ENCODE data around the gene SRGN.

Gene SRGN

GRCh38 chr10:69100136-69100872, 12.4 kb downstream of the SRGN start:
- H2BK5ac ChIP-seq (ENCODE audit: low read depth, low read length, poor library complexity): no peak overlapping the region
- no peaks in the 10 kb centered on the region for H3K79me1 ChIP-seq (ENCODE audit: low read length)
- H4K91ac ChIP-seq (ENCODE audit: low read depth, low read length): no peak overlapping the region
- H2BK120ac ChIP-seq (ENCODE audit: insufficient read depth, low read length, poor library complexity): no peak overlapping the region
- no peak overlapping the region for H3K4me2 ChIP-seq (ENCODE audit: low read length)
- DNase-seq: no peak
- WGBS (ENCODE audit: extremely low coverage, insufficient coverage, insufficient read length): no CpG with 5 or more reads among the region's 7 CpGs
- H4K12ac ChIP-seq (ENCODE audit: low read depth, low read length): no peak overlapping the region
- H3K4ac ChIP-seq (ENCODE audit: low read depth, low read length): no peak overlapping the region
- no peak overlapping the region for H3K4me3 ChIP-seq (ENCODE audit: low read depth, low read length)
- H3K18ac ChIP-seq (ENCODE audit: low read length): no peak overlapping the region
- no peak overlapping the region for H2BK12ac ChIP-seq (ENCODE audit: low read length)
- H3K27ac ChIP-seq (ENCODE audit: low read depth, low read length): no peak overlapping the region
- no peak overlapping the region for H2AK5ac ChIP-seq (ENCODE audit: low read length)
- no peaks in the 10 kb centered on the region for H3K9me3 ChIP-seq (ENCODE audit: insufficient read depth, low read depth, low read length)
- H2AFZ ChIP-seq (ENCODE audit: insufficient read depth, low read length, poor library complexity): no peak overlapping the region
- no peaks in the 10 kb centered on the region for H3K79me2 ChIP-seq (ENCODE audit: control insufficient read depth, insufficient read depth, low read length, poor library complexity)
- no peak overlapping the region for H4K8ac ChIP-seq (ENCODE audit: low read depth, low read length)
- no peak overlapping the region for H3K23ac ChIP-seq (ENCODE audit: low read length)
- H3K14ac ChIP-seq (ENCODE audit: low read length): no peak overlapping the region
- no peaks in the 10 kb centered on the region for H3K27me3 ChIP-seq (ENCODE audit: insufficient read depth, low read length)
- no peaks in the 10 kb centered on the region for H3K4me1 ChIP-seq (ENCODE audit: control insufficient read depth in 1 of 2, insufficient read depth in 2 of 2, low read length in 2 of 2)
- H3K36me3 ChIP-seq (ENCODE audit: control insufficient read depth in 1 of 2, insufficient read depth in 2 of 2, low read length in 2 of 2): no peaks in the 10 kb centered on the region
- H3K9ac ChIP-seq (ENCODE audit: low read length): no peak overlapping the region

- no peaks in the 10 kb centered on the region for H3K79me1 ChIP-seq (ENCODE audit: low read length)
- no peaks in the 10 kb centered on the region for H3K9me3 ChIP-seq (ENCODE audit: insufficient read depth, low read depth, low read length)
- no peak overlapping the region for H3K4me2 ChIP-seq (ENCODE audit: low read length)
- no peak overlapping the region for H3K9ac ChIP-seq (ENCODE audit: low read length)
- H2BK12ac ChIP-seq (ENCODE audit: low read length): no peak overlapping the region
- no peak overlapping the region for H3K18ac ChIP-seq (ENCODE audit: low read length)
- H3K4me3 ChIP-seq (ENCODE audit: low read depth, low read length): no peak overlapping the region
- H3K27me3 ChIP-seq (ENCODE audit: insufficient read depth, low read length): no peaks in the 10 kb centered on the region
- H2AK5ac ChIP-seq (ENCODE audit: low read length): no peak overlapping the region
- H2BK120ac ChIP-seq (ENCODE audit: insufficient read depth, low read length, poor library complexity): no peak overlapping the region
- no peak overlapping the region for H2BK5ac ChIP-seq (ENCODE audit: low read depth, low read length, poor library complexity)
- no peak overlapping the region for H4K12ac ChIP-seq (ENCODE audit: low read depth, low read length)
- no peak overlapping the region for H4K8ac ChIP-seq (ENCODE audit: low read depth, low read length)
- no peaks in the 10 kb centered on the region for H3K79me2 ChIP-seq (ENCODE audit: control insufficient read depth, insufficient read depth, low read length, poor library complexity)
- no peak overlapping the region for H2AFZ ChIP-seq (ENCODE audit: insufficient read depth, low read length, poor library complexity)
- no peak overlapping the region for H3K23ac ChIP-seq (ENCODE audit: low read length)
- H3K4ac ChIP-seq (ENCODE audit: low read depth, low read length): no peak overlapping the region
- H4K91ac ChIP-seq (ENCODE audit: low read depth, low read length): no peak overlapping the region
- H3K4me1 ChIP-seq (ENCODE audit: control insufficient read depth in 1 of 2, insufficient read depth in 2 of 2, low read length in 2 of 2): no peaks in the 10 kb centered on the region
- peak in 1 of 2 donors; percentile 31 for DNase-seq
- no peaks in the 10 kb centered on the region for H3K36me3 ChIP-seq (ENCODE audit: control insufficient read depth in 1 of 2, insufficient read depth in 2 of 2, low read length in 2 of 2)
- no peak overlapping the region for H3K14ac ChIP-seq (ENCODE audit: low read length)
- no CpG with 5 or more reads among the region's 6 CpGs for WGBS (ENCODE audit: extremely low coverage, insufficient coverage, insufficient read length)
- H3K27ac ChIP-seq (ENCODE audit: low read depth, low read length): no peak overlapping the region
Measured at GRCh38 chr10:69101451-69102095, 13.7 kb downstream of the SRGN start.

- Histone ChIP-seq H3K14ac (ENCODE audit: low read length) (no peak overlapping the region), H4K12ac (ENCODE audit: low read depth, low read length) (no peak overlapping the region), H2BK12ac (ENCODE audit: low read length) (no peak overlapping the region), H3K4ac (ENCODE audit: low read depth, low read length) (no peak overlapping the region), H3K23ac (ENCODE audit: low read length) (no peak overlapping the region), H3K79me2 (ENCODE audit: control insufficient read depth, insufficient read depth, low read length, poor library complexity) (no peaks in the 10 kb centered on the region), H2AFZ (ENCODE audit: insufficient read depth, low read length, poor library complexity) (no peak overlapping the region), H3K36me3 (ENCODE audit: control insufficient read depth in 1 of 2, insufficient read depth in 2 of 2, low read length in 2 of 2) (no peaks in the 10 kb centered on the region), H4K91ac (ENCODE audit: low read depth, low read length) (no peak overlapping the region), H3K9me3 (ENCODE audit: insufficient read depth, low read depth, low read length) (no peaks in the 10 kb centered on the region), H3K4me1 (ENCODE audit: control insufficient read depth in 1 of 2, insufficient read depth in 2 of 2, low read length in 2 of 2) (no peaks in the 10 kb centered on the region), H3K79me1 (ENCODE audit: low read length) (no peaks in the 10 kb centered on the region), H3K4me3 (ENCODE audit: low read depth, low read length) (no peak overlapping the region), H3K27ac (ENCODE audit: low read depth, low read length) (no peak overlapping the region), H3K27me3 (ENCODE audit: insufficient read depth, low read length) (no peaks in the 10 kb centered on the region), H2BK120ac (ENCODE audit: insufficient read depth, low read length, poor library complexity) (no peak overlapping the region), H3K18ac (ENCODE audit: low read length) (no peak overlapping the region), H3K9ac (ENCODE audit: low read length) (no peak overlapping the region), H3K4me2 (ENCODE audit: low read length) (no peak overlapping the region), H4K8ac (ENCODE audit: low read depth, low read length) (no peak overlapping the region), H2AK5ac (ENCODE audit: low read length) (no peak overlapping the region), H2BK5ac (ENCODE audit: low read depth, low read length, poor library complexity) (no peak overlapping the region)
- WGBS (ENCODE audit: extremely low coverage, insufficient coverage, insufficient read length): no CpG with 5 or more reads among the region's 3 CpGs
- no peak for DNase-seq
Measured at GRCh38 chr10:69102440-69102839, 14.5 kb downstream of the SRGN start.

GRCh38 chr10:69103784-69104183, 15.9 kb downstream of the SRGN start:
- no peak overlapping the region for H3K4ac ChIP-seq (ENCODE audit: low read depth, low read length)
- H3K79me1 ChIP-seq (ENCODE audit: low read length): no peaks in the 10 kb centered on the region
- H2BK12ac ChIP-seq (ENCODE audit: low read length): no peak overlapping the region
- H2AK5ac ChIP-seq (ENCODE audit: low read length): no peak overlapping the region
- H3K4me1 ChIP-seq (ENCODE audit: control insufficient read depth in 1 of 2, insufficient read depth in 2 of 2, low read length in 2 of 2): no peaks in the 10 kb centered on the region
- no peak overlapping the region for H3K4me3 ChIP-seq (ENCODE audit: low read depth, low read length)
- H3K79me2 ChIP-seq (ENCODE audit: control insufficient read depth, insufficient read depth, low read length, poor library complexity): no peaks in the 10 kb centered on the region
- H3K23ac ChIP-seq (ENCODE audit: low read length): no peak overlapping the region
- H4K91ac ChIP-seq (ENCODE audit: low read depth, low read length): no peak overlapping the region
- no peak overlapping the region for H3K14ac ChIP-seq (ENCODE audit: low read length)
- no peak overlapping the region for H3K18ac ChIP-seq (ENCODE audit: low read length)
- WGBS (ENCODE audit: extremely low coverage, insufficient coverage, insufficient read length): no CpG with 5 or more reads among the region's 7 CpGs
- no peak overlapping the region for H2BK5ac ChIP-seq (ENCODE audit: low read depth, low read length, poor library complexity)
- H3K9ac ChIP-seq (ENCODE audit: low read length): no peak overlapping the region
- H2AFZ ChIP-seq (ENCODE audit: insufficient read depth, low read length, poor library complexity): no peak overlapping the region
- H4K12ac ChIP-seq (ENCODE audit: low read depth, low read length): no peak overlapping the region
- no peak overlapping the region for H2BK120ac ChIP-seq (ENCODE audit: insufficient read depth, low read length, poor library complexity)
- no peak overlapping the region for H3K27ac ChIP-seq (ENCODE audit: low read depth, low read length)
- no peaks in the 10 kb centered on the region for H3K27me3 ChIP-seq (ENCODE audit: insufficient read depth, low read length)
- no peaks in the 10 kb centered on the region for H3K36me3 ChIP-seq (ENCODE audit: control insufficient read depth in 1 of 2, insufficient read depth in 2 of 2, low read length in 2 of 2)
- no peak overlapping the region for H3K4me2 ChIP-seq (ENCODE audit: low read length)
- H3K9me3 ChIP-seq (ENCODE audit: insufficient read depth, low read depth, low read length): no peaks in the 10 kb centered on the region
- no peak for DNase-seq
- H4K8ac ChIP-seq (ENCODE audit: low read depth, low read length): no peak overlapping the region
